BLaER1 (cell line): Measurements from ENCODE around the gene SPINK9.
A peak's percentile ranks its signal among the peaks of the same experiment; 100 is the strongest.

ENCODE experiments used
- H3K27ac ChIP-seq: shearing (Covaris generic); formaldehyde crosslinking; 2 replicates; pipeline ENCODE4 v1.8.1; 2022
- H3K27me3 ChIP-seq: shearing (Covaris generic); formaldehyde crosslinking; 2 replicates; pipeline ENCODE4 v1.8.1; 2022
- H3K36me3 ChIP-seq: shearing (Covaris generic); formaldehyde crosslinking; 2 replicates; pipeline ENCODE4 v1.8.1; 2022
- H3K4me1 ChIP-seq: shearing (Covaris generic); formaldehyde crosslinking; 2 replicates; pipeline ENCODE4 v1.8.1; 2022
- H3K4me2 ChIP-seq: shearing (Covaris generic); formaldehyde crosslinking; 2 replicates; pipeline ENCODE4 v1.8.1; 2022
- H3K4me3 ChIP-seq: shearing (Covaris generic); formaldehyde crosslinking; 2 replicates; pipeline ENCODE4 v1.8.1; 2022
- H3K9ac ChIP-seq: shearing (Covaris generic); formaldehyde crosslinking; 2 replicates; pipeline ENCODE4 v1.8.1; 2022
- H3K9me3 ChIP-seq: shearing (Covaris generic); formaldehyde crosslinking; 2 replicates; pipeline ENCODE4 v1.8.1; 2022
- H4K20me1 ChIP-seq: shearing (Covaris generic); formaldehyde crosslinking; 2 replicates; pipeline ENCODE4 v1.8.1; 2022
- Cebpa-rat ChIP-seq: shearing (Covaris generic); IDR thresholded peaks from 2 replicates; pipeline ENCODE4 v1.8.1; 2022

The SPINK9 gene

DNA sequence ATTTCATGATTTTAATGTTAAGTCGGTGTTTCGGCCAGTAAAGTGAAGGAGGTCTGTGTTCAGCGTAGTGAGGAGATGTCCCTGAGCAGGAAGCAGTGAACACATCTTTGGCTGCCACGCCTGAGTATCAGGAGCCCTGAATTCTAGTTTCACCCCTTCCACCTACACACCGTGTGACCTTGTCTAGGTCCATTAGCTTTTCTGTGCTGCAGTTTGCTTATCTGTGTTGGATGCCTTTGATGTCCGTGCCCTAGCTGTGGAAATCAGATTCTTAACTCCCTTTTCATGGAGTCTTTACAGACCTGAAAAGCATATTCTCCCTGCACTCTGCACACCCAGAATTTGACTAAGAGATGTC lies 49.0 kb downstream of the SPINK9 start:
- Histone ChIP-seq H3K4me1 (peaks cover 29% of the 10 kb centered on the region), H3K9ac (peak overlapping the region; percentile 90), H3K4me2 (peak overlapping the region; percentile 94), H3K9me3 (peaks cover 1% of the 10 kb centered on the region; the same call in 1 of the 2 replicates), H3K36me3 (peaks cover 35% of the 10 kb centered on the region), H3K4me3 (peak overlapping the region; percentile 80), H4K20me1 (peaks cover 48% of the 10 kb centered on the region), H3K27ac (peak overlapping the region; percentile 92), H3K27me3 (no peaks in the 10 kb centered on the region)
- no peak for TF ChIP-seq Cebpa-rat

- Histone ChIP-seq H3K27ac (0 out of 2 replicates have a peak overlapping the region, but pooled peaks have one; percentile 92), H3K27me3 (no peaks in the 10 kb centered on the region), H3K36me3 (peaks cover 42% of the 10 kb centered on the region), H3K4me3 (peak overlapping the region; percentile 80), H3K4me1 (peaks cover 29% of the 10 kb centered on the region), H3K4me2 (peak overlapping the region; percentile 94), H3K9me3 (no peaks in the 10 kb centered on the region), H3K9ac (peak overlapping the region; percentile 90; the same call in 1 of the 2 replicates), H4K20me1 (peaks cover 55% of the 10 kb centered on the region)
- TF ChIP-seq Cebpa-rat = no peak
Measured at GRCh38 chr5:148385094-148385493, 49.7 kb downstream of the SPINK9 start.

DNA sequence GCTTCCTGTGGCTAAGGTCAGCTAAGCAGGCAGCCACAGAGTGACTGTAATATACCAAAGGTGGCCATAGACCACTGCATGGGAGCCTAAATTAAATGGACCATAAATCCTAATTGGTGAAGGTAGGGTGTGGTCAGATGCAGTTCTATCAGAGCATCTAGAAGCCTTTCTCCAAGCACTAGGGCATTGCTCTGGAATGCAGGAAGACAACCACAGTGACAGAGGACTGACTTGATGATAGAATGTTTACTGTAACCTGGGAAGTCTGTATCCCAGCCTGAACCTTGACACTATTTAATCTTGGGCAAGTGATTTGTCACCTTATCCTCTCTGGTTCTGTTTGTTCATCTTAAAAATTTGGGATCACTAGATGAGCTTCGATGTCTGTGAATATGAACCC lies 50.7 kb downstream of the SPINK9 start:
- Histone ChIP-seq H3K9me3 (no peaks in the 10 kb centered on the region), H4K20me1 (peaks cover 64% of the 10 kb centered on the region), H3K4me1 (peaks cover 29% of the 10 kb centered on the region), H3K36me3 (peaks cover 48% of the 10 kb centered on the region), H3K4me3 (no peak overlapping the region), H3K27ac (no peak overlapping the region), H3K9ac (no peak overlapping the region), H3K27me3 (no peaks in the 10 kb centered on the region), H3K4me2 (peak overlapping the region; percentile 94; the same call in 1 of the 2 replicates)
- no peak for TF ChIP-seq Cebpa-rat

DNA sequence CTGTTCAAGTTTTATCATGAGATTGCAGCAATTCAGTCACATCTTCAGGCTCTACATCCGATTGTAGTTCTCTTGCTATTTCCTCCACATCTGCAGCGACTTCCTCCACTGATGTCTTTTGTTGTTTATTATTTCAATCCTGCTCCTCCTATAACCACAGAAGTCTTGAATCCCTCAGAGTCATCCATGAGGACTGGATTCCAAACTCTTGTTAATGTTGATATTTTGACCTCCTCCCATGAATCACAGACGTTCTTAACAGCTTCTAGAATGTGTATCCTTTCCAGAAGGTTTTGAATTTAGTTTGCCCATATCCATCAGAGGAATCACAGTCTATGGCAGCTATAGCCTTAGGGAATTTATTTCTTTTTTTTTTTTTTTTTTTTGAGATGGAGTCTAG lies 52.0 kb downstream of the SPINK9 start:
- Histone ChIP-seq H3K9me3 (no peaks in the 10 kb centered on the region), H4K20me1 (peaks cover 77% of the 10 kb centered on the region), H3K4me1 (peaks cover 28% of the 10 kb centered on the region), H3K4me3 (no peak overlapping the region), H3K27ac (no peak overlapping the region), H3K4me2 (no peak overlapping the region), H3K36me3 (peaks cover 50% of the 10 kb centered on the region), H3K9ac (no peak overlapping the region), H3K27me3 (no peaks in the 10 kb centered on the region)
- no peak for TF ChIP-seq Cebpa-rat

DNA sequence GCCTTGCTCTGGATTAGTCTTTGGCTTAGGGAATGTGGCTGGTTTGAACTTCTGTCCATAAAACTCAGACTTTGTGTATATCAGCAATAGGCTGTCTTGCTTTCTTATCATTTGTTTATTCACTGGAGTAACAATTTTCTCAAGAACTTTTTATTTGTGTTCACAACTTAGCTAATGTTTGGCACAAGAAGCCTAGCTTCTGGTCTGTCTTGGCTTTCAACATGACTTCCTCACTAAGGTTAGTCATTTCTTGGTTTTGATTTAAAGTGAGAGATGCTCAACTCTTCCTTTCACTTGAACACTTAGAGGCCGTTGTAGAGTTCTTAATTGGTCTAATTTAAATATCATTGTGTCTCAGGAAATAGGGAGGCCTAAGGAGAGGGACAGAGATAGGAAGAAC lies 53.3 kb downstream of the SPINK9 start:
- H4K20me1 ChIP-seq = peaks cover 91% of the 10 kb centered on the region
- H3K9ac ChIP-seq = no peak overlapping the region
- peaks cover 19% of the 10 kb centered on the region for H3K4me1 ChIP-seq
- H3K4me2 ChIP-seq = no peak overlapping the region
- no peak overlapping the region for H3K27ac ChIP-seq
- no peak overlapping the region for H3K4me3 ChIP-seq
- no peaks in the 10 kb centered on the region for H3K9me3 ChIP-seq
- TF ChIP-seq Cebpa-rat = no peak
- no peaks in the 10 kb centered on the region for H3K27me3 ChIP-seq
- H3K36me3 ChIP-seq = peaks cover 56% of the 10 kb centered on the region
